ENCODE data around the gene ISL2. TPM values are rescaled to one million over a fixed set of nuclear protein-coding genes. Genes with fewer than 3 reads are reported as not detected.

The ISL2 gene
- 2.6 TPM in 2 replicates for polyA plus RNA-seq (2011; rRNA removed)
- polyA plus RNA-seq (2012; cell fraction: cytosol; rRNA removed): 6.5 and 7.1 TPM in 2 replicates
- 27.0 and 30.9 TPM in 2 replicates for polyA plus RNA-seq (2012; cell fraction: nucleus; rRNA removed)
- 2.6 to 3.8 TPM (median 3.2 TPM) in 3 replicates for polyA plus RNA-seq (2017; fragmentation: RNase III; extraction: RNeasy Plus Mini Kit Qiagen cat#74134 plus additional on column Dnase treatment)
- 2.5 and 3.2 TPM in 2 replicates for polyA minus RNA-seq (2011; rRNA and poly(A)+ RNA removed)

- ATAC-seq (peak; percentile 90 to 95), FAIRE-seq (peak; percentile 59), DNase-seq (ENCODE audit: low read depth in 1 of 2, low spot score in 1 of 2) (peak; percentile 99 to 100)
- WGBS (ENCODE audit: missing lambda C conversion rate): 4% methylated on average over 33 of the region's 40 CpGs
- Histone ChIP-seq H3K4me3 (peak within 1 kb of the TSS; percentile 75), H3K9me3 (no peaks in the 10 kb centered on the region), H3K4me2 (peak within 1 kb of the TSS; percentile 89), H3K27ac (peak within 1 kb of the TSS; percentile 94 to 97), H3K4me1 (peaks cover 31% of the 10 kb centered on the region)
- TF ChIP-seq POLR2A (IDR thresholded peaks at IDR 0.05; ENCODE audit: low read length) (peak; percentile 95), ZFP36 (IDR thresholded peaks at IDR 0.05; ENCODE audit: borderline replicate concordance, partially characterized antibody) (no peak), FOSL2 (IDR thresholded peaks at IDR 0.05) (no peak), FOSL2 (CRISPR knock-in tag; IDR thresholded peaks at IDR 0.05) (peak; percentile 32), BCL3 (IDR thresholded peaks at IDR 0.05) (peak; percentile 77; the same call in 1 of the 3 replicates), CEBPB (IDR thresholded peaks at IDR 0.05) (peak; percentile 82 to 92; a peak in 3 of 4 replicates), E2F6 (IDR thresholded peaks at IDR 0.05; ENCODE audit: borderline replicate concordance, low read depth) (peak; percentile 73; the same call in 1 of the 2 replicates), CHD4 (IDR thresholded peaks at IDR 0.05; ENCODE audit: borderline replicate concordance) (no peak), PHF8 (IDR thresholded peaks at IDR 0.05; ENCODE audit: borderline replicate concordance, low read depth) (peak; percentile 46; the same call in 1 of the 2 replicates), JUN (IDR thresholded peaks at IDR 0.05) (peak; percentile 93 to 94; a peak in 4 of 5 replicates), MAZ (IDR thresholded peaks at IDR 0.05; ENCODE audit: borderline replicate concordance, low read depth, low read length) (0 out of 2 replicates have a peak, but pooled peaks have one; percentile 8), MAX (IDR thresholded peaks at IDR 0.05) (peak; percentile 80), RAD21 (conservative IDR thresholded peaks at IDR 0.05 in 1 of 2, IDR thresholded peaks at IDR 0.05 in 1 of 2) (peak in 1 of 2 experiments; percentile 8; a peak in 2 of 5 replicates), JUNB (IDR thresholded peaks at IDR 0.05) (no peak), MAFK (IDR thresholded peaks at IDR 0.05; ENCODE audit: partially characterized antibody) (peak; percentile 69), EP300 (IDR thresholded peaks at IDR 0.05) (0 out of 5 replicates have a peak, but pooled peaks of 1 of the 2 experiments have one; percentile 9), SREBF2 (IDR thresholded peaks at IDR 0.05) (no peak)
- ChIA-PET CTCF (interaction anchor here (0.6 to 5.3 kb wide), 11 partner anchors 13 to 1484 kb away, joined by 3 to 39 read pairs (median 3); no protein-coding TSS in a partner anchor), POLR2A (interaction anchor here (0.5 to 2.0 kb wide), 32 partner anchors 9 to 1549 kb away, joined by 3 to 61 read pairs (median 4); partner anchors contain the start of genes ETFA, RCN2 and UBE2Q2)
These were observed at the start of gene ISL2 for GRCh38 chr15:76336254-76337058. TSS of gene ISL2 (plus strand) at chr15:76336773. CDS start at chr15:76336884, 111 bp downstream.

- H3K4me1 ChIP-seq: peaks cover 7% of the 10 kb centered on the region; the same call in 1 of the 3 replicates
- H3K4me3 ChIP-seq: no peak overlapping the region
- no peak overlapping the region for H3K4me2 ChIP-seq
- ATAC-seq (no peak), DNase-seq (ENCODE audit: low read depth in 1 of 2, low spot score in 1 of 2) (no peak), FAIRE-seq (peak; percentile 32)
- CTCF ChIA-PET: interaction anchor here (0.7 to 2.5 kb wide), 7 partner anchors 8 to 98 kb away, joined by 3 to 13 read pairs (median 5); no protein-coding TSS in a partner anchor
- H3K27ac ChIP-seq: no peak overlapping the region
- 83% methylated on average over 3 of the region's 3 CpGs for WGBS (ENCODE audit: missing lambda C conversion rate)
- POLR2A ChIA-PET: interaction anchor here (0.5 to 0.9 kb wide), 3 partner anchors 27 to 1130 kb away, joined by 3 to 5 read pairs (median 4); partner anchors contain the start of genes ISL2 and PEAK1
- no peak for TF ChIP-seq TP53 (CRISPR knock-in tag; IDR thresholded peaks at IDR 0.05)
- no peak for TF ChIP-seq HOXA7 (CRISPR knock-in tag; IDR thresholded peaks at IDR 0.05)
- no peak for TF ChIP-seq CHD2 (IDR thresholded peaks at IDR 0.05; ENCODE audit: low read length, partially characterized antibody)
- TF ChIP-seq ZC3H11A (IDR thresholded peaks at IDR 0.05): no peak
- TF ChIP-seq JUN (IDR thresholded peaks at IDR 0.05): no peak
- TF ChIP-seq ELK1 (IDR thresholded peaks at IDR 0.05; ENCODE audit: low read depth, low read length): no peak
- TF ChIP-seq FOSL2 (IDR thresholded peaks at IDR 0.05): no peak
- no peak for TF ChIP-seq FOSL2 (CRISPR knock-in tag; IDR thresholded peaks at IDR 0.05)
- TF ChIP-seq PHF8 (IDR thresholded peaks at IDR 0.05; ENCODE audit: borderline replicate concordance, low read depth): no peak
- no peak for TF ChIP-seq HOXB5 (CRISPR knock-in tag; IDR thresholded peaks at IDR 0.05)
- TF ChIP-seq CBX2 (IDR thresholded peaks at IDR 0.05; ENCODE audit: borderline replicate concordance, low read depth): no peak
- TF ChIP-seq HOXB13 (CRISPR knock-in tag; IDR thresholded peaks at IDR 0.05; ENCODE audit: low read depth): no peak
- no peaks in the 10 kb centered on the region for H3K9me3 ChIP-seq
These were observed 47.0 kb upstream of the ISL2 start for GRCh38 chr15:76289582-76289981.
